ENCODE results near the gene CDK15. TPM values are rescaled to one million over a fixed set of nuclear protein-coding genes. Genes with fewer than 3 reads are reported as not detected.
A peak's percentile ranks its signal among the peaks of the same experiment; 100 is the strongest.

Gene CDK15
- total and polyA plus RNA-seq, 2 donors (not counting 1 experiment from before 2014, with no cell fraction given) = not detected

DNA sequence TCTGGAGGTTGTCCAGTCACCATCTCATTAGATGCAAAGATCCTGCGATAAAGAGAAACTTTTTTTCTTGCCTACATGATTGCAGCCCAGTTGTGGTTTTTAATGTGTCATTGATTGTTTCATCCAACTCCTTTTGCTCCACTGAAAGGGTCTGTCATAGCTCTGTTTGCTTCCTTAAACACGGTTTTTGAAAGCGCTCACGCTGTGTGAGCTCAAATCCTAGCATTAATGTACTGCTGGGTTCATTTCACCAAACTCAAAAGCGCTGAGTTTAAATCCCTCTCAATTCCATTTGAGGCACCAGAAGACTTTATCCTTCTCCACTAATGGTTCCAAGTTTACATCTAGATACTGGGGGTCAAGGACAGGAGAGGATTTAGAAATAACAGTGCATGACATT is 53.6 kb downstream of the CDK15 start:
- Histone ChIP-seq H3K27ac (ENCODE audit: low read length in 2 of 2) (no peak overlapping the region), H2AFZ (ENCODE audit: insufficient read depth, low read depth, low read length, poor library complexity, severe bottlenecking) (no peak overlapping the region), H3K27me3 (replicated peaks in 1 of 4; ENCODE audit: control extremely low read depth in 1 of 4, control insufficient read depth in 3 of 4, insufficient read depth in 4 of 4, low read length in 3 of 4) (peaks cover 0 to 42% (median 32%) of the 10 kb centered on the region in 4 experiments), H3K9ac (ENCODE audit: low read length) (no peak overlapping the region), H3K79me2 (ENCODE audit: control insufficient read depth, insufficient read depth, low read length) (no peaks in the 10 kb centered on the region), H3K4me2 (replicated peaks; ENCODE audit: low read depth, low read length, poor library complexity, severe bottlenecking) (no peak overlapping the region), H4K20me1 (ENCODE audit: control insufficient read depth, insufficient read depth, low read length, poor library complexity, severe bottlenecking) (no peaks in the 10 kb centered on the region), H3K4me1 (ENCODE audit: control insufficient read depth in 2 of 2, insufficient read depth in 2 of 2, low read length in 2 of 2) (peaks cover 3 to 6% of the 10 kb centered on the region in 2 donors), H3K9me3 (ENCODE audit: control extremely low read depth in 1 of 3, control insufficient read depth in 2 of 3, insufficient read depth in 1 of 3, low read length in 2 of 3) (no peaks in the 10 kb centered on the region), H3K36me3 (replicated peaks in 1 of 2; ENCODE audit: control extremely low read depth in 1 of 2, control insufficient read depth in 1 of 2, extremely low read depth in 1 of 2, insufficient read depth in 2 of 2, low read length in 1 of 2) (no peaks in the 10 kb centered on the region), H3K4me3 (ENCODE audit: control extremely low read depth in 1 of 5, extremely low read depth in 1 of 5, insufficient read depth in 1 of 5, low read depth in 2 of 5, low read length in 4 of 5) (no peak overlapping the region)
- ChIA-PET CTCF (interaction anchor here (1.0 to 5.7 kb wide), 18 partner anchors 10 to 628 kb away, joined by 3 to 198 read pairs (median 5); partner anchors contain the start of gene ALS2), POLR2A (no interaction called here)
- Mint-ChIP-seq H3K27me3 (peaks cover 64% of the 10 kb centered on the region), H3K27ac (no peak overlapping the region), H3K9me3 (ENCODE audit: insufficient read depth) (no peaks in the 10 kb centered on the region), H3K4me3 (no peak overlapping the region), H3K4me1 (peaks cover 8% of the 10 kb centered on the region)
- DNase-seq = no peak
- WGBS (ENCODE audit: insufficient coverage) = 89% methylated on average over 3 of the region's 5 CpGs
- intact Hi-C loops (cut with micrococcal nuclease) = loop anchor here (1.0 kb wide), 1 partner anchor 196 kb away; no protein-coding TSS in a partner anchor
- ATAC-seq (ENCODE audit: low read depth) = no peak
- TF ChIP-seq EZH2 (IDR thresholded peaks at IDR 0.05; ENCODE audit: borderline replicate concordance, insufficient read depth, low read depth, low read length, poor library complexity, severe bottlenecking) = no peak
- TF ChIP-seq, protein P1, sequence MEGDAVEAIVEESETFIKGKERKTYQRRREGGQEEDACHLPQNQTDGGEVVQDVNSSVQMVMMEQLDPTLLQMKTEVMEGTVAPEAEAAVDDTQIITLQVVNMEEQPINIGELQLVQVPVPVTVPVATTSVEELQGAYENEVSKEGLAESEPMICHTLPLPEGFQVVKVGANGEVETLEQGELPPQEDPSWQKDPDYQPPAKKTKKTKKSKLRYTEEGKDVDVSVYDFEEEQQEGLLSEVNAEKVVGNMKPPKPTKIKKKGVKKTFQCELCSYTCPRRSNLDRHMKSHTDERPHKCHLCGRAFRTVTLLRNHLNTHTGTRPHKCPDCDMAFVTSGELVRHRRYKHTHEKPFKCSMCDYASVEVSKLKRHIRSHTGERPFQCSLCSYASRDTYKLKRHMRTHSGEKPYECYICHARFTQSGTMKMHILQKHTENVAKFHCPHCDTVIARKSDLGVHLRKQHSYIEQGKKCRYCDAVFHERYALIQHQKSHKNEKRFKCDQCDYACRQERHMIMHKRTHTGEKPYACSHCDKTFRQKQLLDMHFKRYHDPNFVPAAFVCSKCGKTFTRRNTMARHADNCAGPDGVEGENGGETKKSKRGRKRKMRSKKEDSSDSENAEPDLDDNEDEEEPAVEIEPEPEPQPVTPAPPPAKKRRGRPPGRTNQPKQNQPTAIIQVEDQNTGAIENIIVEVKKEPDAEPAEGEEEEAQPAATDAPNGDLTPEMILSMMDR (IDR thresholded peaks at IDR 0.05) = no peak

DNA sequence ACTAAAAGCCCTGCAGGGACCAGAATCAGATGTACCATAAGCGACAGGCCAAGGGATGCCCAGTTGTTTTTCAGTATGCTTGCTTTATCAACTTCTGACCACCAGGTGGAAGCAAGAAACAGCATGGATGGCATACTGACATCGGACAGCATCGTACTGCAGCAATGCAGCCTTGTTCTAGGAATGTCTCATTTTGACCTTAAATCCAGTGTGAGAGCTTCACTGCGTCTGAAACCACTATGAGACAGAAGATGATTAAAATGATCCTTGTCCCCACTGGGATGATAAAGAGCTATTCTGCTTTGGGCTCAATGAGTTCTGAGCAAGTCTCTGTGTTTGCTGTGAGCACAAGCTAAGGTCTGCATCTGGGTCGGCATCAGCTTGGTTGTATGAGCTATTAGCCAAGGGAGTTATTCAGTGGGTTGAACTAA is 54.3 kb downstream of the CDK15 start:
- Mint-ChIP-seq H3K4me3 (no peak overlapping the region), H3K27ac (no peak overlapping the region), H3K27me3 (peaks cover 62% of the 10 kb centered on the region), H3K9me3 (ENCODE audit: insufficient read depth) (no peaks in the 10 kb centered on the region), H3K4me1 (peaks cover 8% of the 10 kb centered on the region)
- H3K36me3 ChIP-seq (replicated peaks in 1 of 2; ENCODE audit: control extremely low read depth in 1 of 2, control insufficient read depth in 1 of 2, extremely low read depth in 1 of 2, insufficient read depth in 2 of 2, low read length in 1 of 2) = no peaks in the 10 kb centered on the region
- H3K79me2 ChIP-seq (ENCODE audit: control insufficient read depth, insufficient read depth, low read length) = no peaks in the 10 kb centered on the region
- peak overlapping the region; percentile 3 for H2AFZ ChIP-seq (ENCODE audit: insufficient read depth, low read depth, low read length, poor library complexity, severe bottlenecking)
- intact Hi-C loops (cut with micrococcal nuclease) = loop anchor here (1.0 kb wide), 1 partner anchor 196 kb away; no protein-coding TSS in a partner anchor
- H3K27ac ChIP-seq (ENCODE audit: low read length in 2 of 2) = no peak overlapping the region
- H4K20me1 ChIP-seq (ENCODE audit: control insufficient read depth, insufficient read depth, low read length, poor library complexity, severe bottlenecking) = no peaks in the 10 kb centered on the region
- H3K27me3 ChIP-seq (replicated peaks in 1 of 4; ENCODE audit: control extremely low read depth in 1 of 4, control insufficient read depth in 3 of 4, insufficient read depth in 4 of 4, low read length in 3 of 4) = peaks cover 0 to 44% (median 32%) of the 10 kb centered on the region in 4 experiments
- POLR2A ChIA-PET = no interaction called here
- no peaks in the 10 kb centered on the region for H3K9me3 ChIP-seq (ENCODE audit: control extremely low read depth in 1 of 3, control insufficient read depth in 2 of 3, insufficient read depth in 1 of 3, low read length in 2 of 3)
- no peak overlapping the region for H3K4me3 ChIP-seq (ENCODE audit: control extremely low read depth in 1 of 5, extremely low read depth in 1 of 5, insufficient read depth in 1 of 5, low read depth in 2 of 5, low read length in 4 of 5)
- no peak overlapping the region for H3K9ac ChIP-seq (ENCODE audit: low read length)
- TF ChIP-seq, protein P1 (IDR thresholded peaks at IDR 0.05) = peak; percentile 88
- TF ChIP-seq EZH2 (IDR thresholded peaks at IDR 0.05; ENCODE audit: borderline replicate concordance, insufficient read depth, low read depth, low read length, poor library complexity, severe bottlenecking) = no peak
- ATAC-seq (ENCODE audit: low read depth) (peak; percentile 74), DNase-seq (peak; percentile 72)
- H3K4me2 ChIP-seq (replicated peaks; ENCODE audit: low read depth, low read length, poor library complexity, severe bottlenecking) = no peak overlapping the region
- WGBS (ENCODE audit: insufficient coverage) = 25% methylated on average over 5 of the region's 5 CpGs
- peaks cover 3 to 6% of the 10 kb centered on the region in 2 donors for H3K4me1 ChIP-seq (ENCODE audit: control insufficient read depth in 2 of 2, insufficient read depth in 2 of 2, low read length in 2 of 2)
- CTCF ChIA-PET = interaction anchor here (0.6 to 5.7 kb wide), 27 partner anchors 9 to 628 kb away, joined by 3 to 198 read pairs (median 4); no protein-coding TSS in a partner anchor

Data from B cell (primary cell).